Measurements from ENCODE around the gene SIRT1. TPM values are rescaled to one million over a fixed set of nuclear protein-coding genes. Genes with fewer than 3 reads are reported as not detected.

SIRT1 gene
- total and polyA plus RNA-seq, 9 donors: 14.0 to 25.3 (median 19.1) TPM

GRCh38 chr10:67914777-67915340 is 30.4 kb downstream of the SIRT1 start:
- DNase-seq: no peak
- WGBS (ENCODE audit: insufficient coverage): no CpG with 5 or more reads among the region's 8 CpGs
- no peak overlapping the region for H3K27ac ChIP-seq (ENCODE audit: low read length)
- H3K27me3 ChIP-seq (ENCODE audit: control insufficient read depth, insufficient read depth, low read length): no peaks in the 10 kb centered on the region
- H3K9me3 ChIP-seq (replicated peaks; ENCODE audit: control insufficient read depth, low read depth, low read length): no peaks in the 10 kb centered on the region
- H3K4me1 ChIP-seq (ENCODE audit: control insufficient read depth, insufficient read depth, low read length): no peaks in the 10 kb centered on the region
- no peak overlapping the region for H3K4me3 ChIP-seq (ENCODE audit: low read length)
- peaks cover 30% of the 10 kb centered on the region for H3K36me3 ChIP-seq (ENCODE audit: control insufficient read depth, insufficient read depth, low read length)

- WGBS (ENCODE audit: insufficient coverage): no CpG with 5 or more reads among the region's 2 CpGs
- H3K4me1 ChIP-seq (ENCODE audit: control insufficient read depth, insufficient read depth, low read length): no peaks in the 10 kb centered on the region
- no peak overlapping the region for H3K27ac ChIP-seq (ENCODE audit: low read length)
- H3K4me3 ChIP-seq (ENCODE audit: low read length): no peak overlapping the region
- DNase-seq: no peak
- no peaks in the 10 kb centered on the region for H3K9me3 ChIP-seq (replicated peaks; ENCODE audit: control insufficient read depth, low read depth, low read length)
- peaks cover 21% of the 10 kb centered on the region for H3K36me3 ChIP-seq (ENCODE audit: control insufficient read depth, insufficient read depth, low read length)
- H3K27me3 ChIP-seq (ENCODE audit: control insufficient read depth, insufficient read depth, low read length): no peaks in the 10 kb centered on the region
Measured at GRCh38 chr10:67917169-67917568, 32.7 kb downstream of the SIRT1 start.

- Histone ChIP-seq H3K9me3 (replicated peaks; ENCODE audit: control insufficient read depth, low read depth, low read length) (no peaks in the 10 kb centered on the region), H3K4me3 (ENCODE audit: low read length) (no peak overlapping the region), H3K4me1 (ENCODE audit: control insufficient read depth, insufficient read depth, low read length) (no peaks in the 10 kb centered on the region), H3K27ac (ENCODE audit: low read length) (no peak overlapping the region), H3K36me3 (ENCODE audit: control insufficient read depth, insufficient read depth, low read length) (peaks cover 18% of the 10 kb centered on the region), H3K27me3 (ENCODE audit: control insufficient read depth, insufficient read depth, low read length) (no peaks in the 10 kb centered on the region)
- DNase-seq: no peak
- no CpG with 5 or more reads among the region's 1 CpG for WGBS (ENCODE audit: insufficient coverage)
Measured at GRCh38 chr10:67917679-67918078, 33.2 kb downstream of the SIRT1 start.

GRCh38 chr10:67921065-67921464 is 36.6 kb downstream of the SIRT1 start:
- Histone ChIP-seq H3K4me1 (ENCODE audit: control insufficient read depth, insufficient read depth, low read length) (no peaks in the 10 kb centered on the region), H3K9me3 (replicated peaks; ENCODE audit: control insufficient read depth, low read depth, low read length) (no peaks in the 10 kb centered on the region), H3K36me3 (ENCODE audit: control insufficient read depth, insufficient read depth, low read length) (peaks cover 9% of the 10 kb centered on the region), H3K27me3 (ENCODE audit: control insufficient read depth, insufficient read depth, low read length) (no peaks in the 10 kb centered on the region), H3K4me3 (ENCODE audit: low read length) (no peak overlapping the region), H3K27ac (ENCODE audit: low read length) (no peak overlapping the region)
- no CpG with 5 or more reads among the region's 1 CpG for WGBS (ENCODE audit: insufficient coverage)
- DNase-seq: no peak

- Histone ChIP-seq H3K27me3 (ENCODE audit: control insufficient read depth, insufficient read depth, low read length) (no peaks in the 10 kb centered on the region), H3K9me3 (replicated peaks; ENCODE audit: control insufficient read depth, low read depth, low read length) (no peaks in the 10 kb centered on the region), H3K27ac (ENCODE audit: low read length) (no peak overlapping the region), H3K36me3 (ENCODE audit: control insufficient read depth, insufficient read depth, low read length) (peaks cover 12% of the 10 kb centered on the region), H3K4me1 (ENCODE audit: control insufficient read depth, insufficient read depth, low read length) (no peaks in the 10 kb centered on the region), H3K4me3 (ENCODE audit: low read length) (no peak overlapping the region)
- DNase-seq: no peak
- 100% methylated on average over 1 of the region's 5 CpGs for WGBS (ENCODE audit: insufficient coverage)
Measured at GRCh38 chr10:67923551-67923950, 39.1 kb downstream of the SIRT1 start.

GRCh38 chr10:67924136-67924535 is 39.7 kb downstream of the SIRT1 start:
- no peak for DNase-seq
- Histone ChIP-seq H3K36me3 (ENCODE audit: control insufficient read depth, insufficient read depth, low read length) (peaks cover 11% of the 10 kb centered on the region), H3K27me3 (ENCODE audit: control insufficient read depth, insufficient read depth, low read length) (no peaks in the 10 kb centered on the region), H3K4me3 (ENCODE audit: low read length) (no peak overlapping the region), H3K27ac (ENCODE audit: low read length) (no peak overlapping the region), H3K9me3 (replicated peaks; ENCODE audit: control insufficient read depth, low read depth, low read length) (no peaks in the 10 kb centered on the region), H3K4me1 (ENCODE audit: control insufficient read depth, insufficient read depth, low read length) (no peaks in the 10 kb centered on the region)
- WGBS (ENCODE audit: insufficient coverage): no CpG with 5 or more reads among the region's 3 CpGs

DNA sequence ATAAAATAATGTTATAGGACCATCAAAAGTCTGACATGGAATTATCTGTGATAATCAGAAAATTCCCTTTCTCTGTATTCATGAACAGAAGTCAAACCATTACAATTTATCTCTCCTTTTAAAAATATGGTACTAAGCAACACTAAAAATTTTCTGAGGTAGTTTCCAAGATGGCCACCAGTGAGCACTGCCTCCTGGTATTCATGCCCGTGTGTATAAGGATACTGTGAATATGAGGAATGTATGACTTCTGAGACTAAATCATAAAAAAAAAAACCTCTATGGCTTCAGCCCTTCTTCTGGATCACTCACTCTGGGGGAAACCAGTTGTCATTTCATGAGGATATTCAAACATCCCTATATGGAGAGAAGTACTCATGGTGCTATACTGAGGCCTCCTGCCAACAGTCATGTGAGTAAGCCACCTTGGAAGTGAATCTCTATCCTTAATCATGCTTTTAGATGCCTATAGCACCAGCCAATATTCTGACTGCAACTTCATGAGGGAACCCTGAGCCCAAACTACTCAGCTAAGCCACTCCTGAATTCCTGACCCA is 41.1 kb downstream of the SIRT1 start:
- peaks cover 11% of the 10 kb centered on the region for H3K36me3 ChIP-seq (ENCODE audit: control insufficient read depth, insufficient read depth, low read length)
- DNase-seq: no peak

DNA sequence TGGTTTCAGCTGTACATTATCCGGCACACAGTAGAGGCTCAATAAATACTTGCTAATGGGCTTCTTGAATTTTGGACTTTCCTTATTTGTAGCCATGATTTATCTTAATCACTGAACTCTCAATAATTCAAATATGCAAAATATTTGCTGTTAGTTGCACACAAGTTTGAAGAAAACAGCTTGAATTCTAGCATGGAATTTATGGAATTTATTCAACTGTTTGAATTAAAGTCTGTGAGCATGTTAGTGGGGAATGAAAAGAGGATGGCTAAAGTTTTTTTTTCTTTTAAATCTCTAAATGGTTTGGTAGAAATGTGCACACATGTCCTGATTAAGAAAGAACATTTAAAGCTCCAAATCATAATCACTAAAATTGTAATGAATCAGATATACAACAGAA is 42.5 kb downstream of the SIRT1 start:
- H3K27me3 ChIP-seq (ENCODE audit: control insufficient read depth, insufficient read depth, low read length): no peaks in the 10 kb centered on the region
- H3K4me1 ChIP-seq (ENCODE audit: control insufficient read depth, insufficient read depth, low read length): no peaks in the 10 kb centered on the region
- H3K27ac ChIP-seq (ENCODE audit: low read length): no peak overlapping the region
- WGBS (ENCODE audit: insufficient coverage): no CpG with 5 or more reads among the region's 1 CpG
- no peak overlapping the region for H3K4me3 ChIP-seq (ENCODE audit: low read length)
- H3K9me3 ChIP-seq (replicated peaks; ENCODE audit: control insufficient read depth, low read depth, low read length): no peaks in the 10 kb centered on the region
- DNase-seq: no peak
- H3K36me3 ChIP-seq (ENCODE audit: control insufficient read depth, insufficient read depth, low read length): peaks cover 23% of the 10 kb centered on the region

More for the DNA sequence above, 41.1 kb downstream of the SIRT1 start:
- H3K4me1 ChIP-seq (ENCODE audit: control insufficient read depth, insufficient read depth, low read length): no peaks in the 10 kb centered on the region
- no CpG with 5 or more reads among the region's 1 CpG for WGBS (ENCODE audit: insufficient coverage)
- no peaks in the 10 kb centered on the region for H3K27me3 ChIP-seq (ENCODE audit: control insufficient read depth, insufficient read depth, low read length)
- H3K27ac ChIP-seq (ENCODE audit: low read length): no peak overlapping the region
- H3K4me3 ChIP-seq (ENCODE audit: low read length): no peak overlapping the region
- no peaks in the 10 kb centered on the region for H3K9me3 ChIP-seq (replicated peaks; ENCODE audit: control insufficient read depth, low read depth, low read length)

DNA sequence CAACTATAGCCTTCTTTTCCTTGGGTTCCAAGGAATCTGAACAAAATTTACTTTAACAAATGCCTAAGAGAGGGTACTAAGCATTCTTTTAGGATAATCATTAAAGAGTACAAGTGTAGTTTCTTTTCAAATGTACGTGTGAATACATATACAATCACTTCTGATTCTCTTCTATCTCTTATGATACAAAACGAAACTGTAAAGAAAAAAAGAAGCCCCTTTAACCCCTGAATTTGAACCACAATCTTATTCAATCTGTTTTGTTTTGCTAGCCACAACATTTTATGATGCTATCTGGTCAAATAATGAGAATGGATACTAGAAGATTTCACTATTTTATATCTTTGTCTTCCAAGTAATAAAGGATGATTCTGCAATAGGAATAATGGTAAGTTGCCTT is 48.7 kb downstream of the SIRT1 start:
- no peak overlapping the region for H3K4me3 ChIP-seq (ENCODE audit: low read length)
- WGBS (ENCODE audit: insufficient coverage): no CpG with 5 or more reads among the region's 2 CpGs
- no peak for DNase-seq
- H3K4me1 ChIP-seq (ENCODE audit: control insufficient read depth, insufficient read depth, low read length): no peaks in the 10 kb centered on the region
- no peaks in the 10 kb centered on the region for H3K9me3 ChIP-seq (replicated peaks; ENCODE audit: control insufficient read depth, low read depth, low read length)
- no peaks in the 10 kb centered on the region for H3K27me3 ChIP-seq (ENCODE audit: control insufficient read depth, insufficient read depth, low read length)
- no peak overlapping the region for H3K27ac ChIP-seq (ENCODE audit: low read length)
- peaks cover 22% of the 10 kb centered on the region for H3K36me3 ChIP-seq (ENCODE audit: control insufficient read depth, insufficient read depth, low read length)

DNA sequence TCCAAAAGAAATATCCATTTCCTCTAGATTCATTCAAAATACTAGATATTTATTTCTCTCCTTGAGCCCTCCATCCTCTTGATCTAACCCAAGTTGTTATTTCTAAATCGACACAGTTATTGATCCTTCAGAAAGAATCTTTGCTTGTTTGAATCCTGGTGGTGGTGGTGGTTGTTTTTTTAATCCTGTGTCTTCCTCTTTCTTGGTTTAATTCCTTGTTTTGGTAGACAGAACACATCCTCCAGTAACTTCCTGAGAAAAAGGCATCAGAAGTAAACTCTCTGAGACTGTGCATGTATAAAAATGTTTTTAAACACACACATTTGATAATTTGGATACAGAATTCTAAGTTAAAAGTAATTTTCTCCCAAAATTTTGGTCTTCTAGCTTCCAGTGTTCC is 49.9 kb downstream of the SIRT1 start:
- peak; percentile 5 for DNase-seq
- no peaks in the 10 kb centered on the region for H3K27me3 ChIP-seq (ENCODE audit: control insufficient read depth, insufficient read depth, low read length)
- H3K4me1 ChIP-seq (ENCODE audit: control insufficient read depth, insufficient read depth, low read length): no peaks in the 10 kb centered on the region
- H3K27ac ChIP-seq (ENCODE audit: low read length): no peak overlapping the region
- WGBS (ENCODE audit: insufficient coverage): no CpG with 5 or more reads among the region's 1 CpG
- H3K4me3 ChIP-seq (ENCODE audit: low read length): no peak overlapping the region
- H3K36me3 ChIP-seq (ENCODE audit: control insufficient read depth, insufficient read depth, low read length): peaks cover 21% of the 10 kb centered on the region
- no peaks in the 10 kb centered on the region for H3K9me3 ChIP-seq (replicated peaks; ENCODE audit: control insufficient read depth, low read depth, low read length)

DNA sequence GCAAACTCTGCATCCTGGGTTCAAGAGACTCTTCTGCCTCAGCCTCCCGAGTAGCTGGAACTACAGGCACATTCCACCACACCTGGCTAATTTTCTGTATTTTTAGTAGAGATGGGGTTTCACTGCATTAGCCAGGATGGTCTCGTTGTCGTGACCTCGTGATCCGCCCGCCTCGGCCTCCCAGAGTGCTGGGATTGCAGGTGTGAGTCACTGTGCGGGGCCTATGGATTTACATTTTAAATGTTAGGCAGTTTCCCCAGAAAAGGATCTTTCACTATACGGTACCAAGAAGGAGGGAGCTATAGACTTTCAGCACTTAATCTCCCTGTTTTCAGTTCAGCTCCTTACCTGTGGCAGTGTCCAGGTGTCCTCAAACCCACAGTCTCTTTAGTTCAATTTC is 50.8 kb downstream of the SIRT1 start:
- Histone ChIP-seq H3K36me3 (ENCODE audit: control insufficient read depth, insufficient read depth, low read length) (peaks cover 21% of the 10 kb centered on the region), H3K4me1 (ENCODE audit: control insufficient read depth, insufficient read depth, low read length) (no peaks in the 10 kb centered on the region), H3K27ac (ENCODE audit: low read length) (no peak overlapping the region), H3K9me3 (replicated peaks; ENCODE audit: control insufficient read depth, low read depth, low read length) (no peaks in the 10 kb centered on the region), H3K27me3 (ENCODE audit: control insufficient read depth, insufficient read depth, low read length) (no peaks in the 10 kb centered on the region), H3K4me3 (ENCODE audit: low read length) (no peak overlapping the region)
- WGBS (ENCODE audit: insufficient coverage): 87% methylated on average over 6 of the region's 9 CpGs
- DNase-seq: no peak
